WI38 (cell line): ENCODE measurements around the gene ABHD17B.

ENCODE experiments used
- H3K4me3 ChIP-seq: 2 replicates; pipeline ENCODE4 v1.5.1; 2011; ENCODE audit warnings: low read depth, mild to moderate bottlenecking, control low read depth, low read length
- CTCF ChIP-seq: IDR thresholded peaks from 2 replicates; pipeline ENCODE4 v1.5.1; 2012; ENCODE audit warnings: low read depth, mild to moderate bottlenecking, control low read depth, low read length

Gene ABHD17B

GRCh38 chr9:71876106-71876505 is 34.9 kb downstream of the ABHD17B start:
- no peak for TF ChIP-seq CTCF
- no peak overlapping the region for H3K4me3 ChIP-seq

- TF ChIP-seq CTCF = no peak
- H3K4me3 ChIP-seq = no peak overlapping the region
Observed at GRCh38 chr9:71875345-71875744, 35.6 kb downstream of the ABHD17B start.

- TF ChIP-seq CTCF = no peak
- H3K4me3 ChIP-seq = no peak overlapping the region
Observed at GRCh38 chr9:71863631-71864030, 47.4 kb downstream of the ABHD17B start.

- no peak for TF ChIP-seq CTCF
- H3K4me3 ChIP-seq = no peak overlapping the region
Observed at GRCh38 chr9:71861618-71862017, 49.4 kb downstream of the ABHD17B start.

- TF ChIP-seq CTCF = no peak
- H3K4me3 ChIP-seq = no peak overlapping the region
Observed at GRCh38 chr9:71859939-71860338, 51.1 kb downstream of the ABHD17B start.

- no peak for TF ChIP-seq CTCF
- no peak overlapping the region for H3K4me3 ChIP-seq
Observed at GRCh38 chr9:71858812-71859211, 52.2 kb downstream of the ABHD17B start.

GRCh38 chr9:71858102-71858798 is 52.7 kb downstream of the ABHD17B start:
- no peak overlapping the region for H3K4me3 ChIP-seq
- no peak for TF ChIP-seq CTCF
